Fibroblast of upper back skin (primary cell): ENCODE measurements around the gene KIAA1217.
A peak's percentile ranks its signal among the peaks of the same experiment; 100 is the strongest.
"Not testable (repeated sequence)": the region's sequence is repeated elsewhere in the genome, so short reads cannot be mapped to it uniquely, and the experiment has no call there.

ENCODE experiments used
- DNase-seq: peaks from one replicate; pipeline ENCODE4 v3.0.0-alpha.2; 2013

Gene KIAA1217

GRCh38 chr10:24340883-24341282 is 131.9 kb downstream of the KIAA1217 start:
- DNase-seq: peak; percentile 70

- DNase-seq: peak; percentile 30
These were observed 132.4 kb downstream of the KIAA1217 start for GRCh38 chr10:24341371-24341770.

GRCh38 chr10:24341897-24342296 is 133.0 kb downstream of the KIAA1217 start:
- no peak for DNase-seq

- DNase-seq: peak; percentile 34
These were observed 134.7 kb downstream of the KIAA1217 start for GRCh38 chr10:24343686-24344085.

- peak; percentile 100 for DNase-seq
These were observed 135.3 kb downstream of the KIAA1217 start for GRCh38 chr10:24344279-24344678.

GRCh38 chr10:24344695-24345463 is 135.9 kb downstream of the KIAA1217 start:
- DNase-seq: no peak

- no peak for DNase-seq
These were observed 138.1 kb downstream of the KIAA1217 start for GRCh38 chr10:24346877-24347519.

GRCh38 chr10:24349379-24350001 is 140.6 kb downstream of the KIAA1217 start:
- DNase-seq: peak; percentile 78

- DNase-seq: peak; percentile 93
These were observed 141.4 kb downstream of the KIAA1217 start for GRCh38 chr10:24350070-24350921.

GRCh38 chr10:24350922-24351225 is 141.9 kb downstream of the KIAA1217 start:
- not testable (repeated sequence) for DNase-seq

GRCh38 chr10:24351961-24352360 is 143.0 kb downstream of the KIAA1217 start:
- DNase-seq: peak; percentile 76

GRCh38 chr10:24352399-24352798 is 143.5 kb downstream of the KIAA1217 start:
- peak; percentile 54 for DNase-seq

GRCh38 chr10:24353319-24353718 is 144.4 kb downstream of the KIAA1217 start:
- no peak for DNase-seq

GRCh38 chr10:24355056-24355688 is 146.2 kb downstream of the KIAA1217 start:
- no peak for DNase-seq

GRCh38 chr10:24357344-24358004 is 148.5 kb downstream of the KIAA1217 start:
- DNase-seq: no peak

GRCh38 chr10:24358022-24358421 is 149.1 kb downstream of the KIAA1217 start:
- no peak for DNase-seq

GRCh38 chr10:24360282-24361127 is 151.6 kb downstream of the KIAA1217 start:
- peak; percentile 78 for DNase-seq

- DNase-seq: peak; percentile 56
These were observed 154.1 kb downstream of the KIAA1217 start for GRCh38 chr10:24363070-24363469.

GRCh38 chr10:24367688-24368087 is 158.8 kb downstream of the KIAA1217 start:
- no peak for DNase-seq

GRCh38 chr10:24370877-24371276 is 161.9 kb downstream of the KIAA1217 start:
- DNase-seq: no peak

GRCh38 chr10:24371396-24371795 is 162.5 kb downstream of the KIAA1217 start:
- DNase-seq: no peak
